Measurements from ENCODE around the gene NFAM1. TPM values are rescaled to one million over a fixed set of nuclear protein-coding genes. Genes with fewer than 3 reads are reported as not detected.

The NFAM1 gene
- total and polyA plus RNA-seq, 5 experiments from 2014 or later: 0.23 to 0.25 TPM; not detected in 3

DNA sequence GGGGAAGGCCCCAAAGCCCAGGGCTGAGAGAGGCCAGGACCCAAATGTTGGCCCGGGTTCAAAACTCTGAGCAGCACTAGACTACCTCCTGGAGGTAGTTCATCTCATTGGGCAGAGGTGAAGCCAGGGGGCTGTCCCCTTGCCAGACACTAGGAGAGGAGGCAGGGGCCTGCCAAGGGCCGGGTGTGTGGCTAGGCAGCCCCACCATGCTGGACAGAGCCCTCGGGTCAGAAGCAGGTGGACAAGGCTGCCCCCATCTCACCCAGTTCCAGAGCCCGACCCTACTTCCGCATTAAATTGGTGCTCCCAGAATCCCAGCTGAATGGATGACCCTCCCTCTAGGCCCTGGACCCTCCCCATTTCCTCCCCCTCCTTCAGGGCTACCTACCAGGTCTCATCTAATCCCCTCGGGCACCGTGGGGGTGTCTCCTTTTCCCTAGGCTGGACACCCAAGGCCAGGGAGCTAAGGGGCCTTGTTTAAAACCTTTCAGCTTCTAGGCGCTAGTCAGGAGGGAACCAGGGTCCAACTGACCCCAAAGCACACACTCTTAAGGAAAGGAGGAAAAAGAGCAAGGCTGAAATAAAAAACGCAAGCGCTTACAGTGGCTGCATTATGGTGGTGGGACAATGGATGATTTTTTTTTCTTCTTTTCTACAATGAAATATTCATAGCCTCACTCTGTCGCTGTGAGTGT is 89.6 kb downstream of the NFAM1 start:
- ATAC-seq (no peak), DNase-seq (no peak)
- peaks cover 15 to 37% (median 23%) of the 10 kb centered on the region in 4 donors for H3K4me1 Mint-ChIP-seq
- no peaks in the 10 kb centered on the region for H3K36me3 Mint-ChIP-seq
- peaks cover 0 to 5% (median 0%) of the 10 kb centered on the region in 5 donors for H3K27me3 Mint-ChIP-seq
- no peaks in the 10 kb centered on the region for H3K9me3 Mint-ChIP-seq
- peak overlapping the region; percentile 57 to 87 (median 74) for H3K4me3 Mint-ChIP-seq
- POLR2A ChIA-PET: interaction anchor here (1.2 kb wide), 1 partner anchor 45 kb away, joined by 5 read pairs; no protein-coding TSS in a partner anchor
- peak overlapping the region in 6 of 10 donors; percentile 40 to 79 (median 60) for H3K27ac Mint-ChIP-seq

DNA sequence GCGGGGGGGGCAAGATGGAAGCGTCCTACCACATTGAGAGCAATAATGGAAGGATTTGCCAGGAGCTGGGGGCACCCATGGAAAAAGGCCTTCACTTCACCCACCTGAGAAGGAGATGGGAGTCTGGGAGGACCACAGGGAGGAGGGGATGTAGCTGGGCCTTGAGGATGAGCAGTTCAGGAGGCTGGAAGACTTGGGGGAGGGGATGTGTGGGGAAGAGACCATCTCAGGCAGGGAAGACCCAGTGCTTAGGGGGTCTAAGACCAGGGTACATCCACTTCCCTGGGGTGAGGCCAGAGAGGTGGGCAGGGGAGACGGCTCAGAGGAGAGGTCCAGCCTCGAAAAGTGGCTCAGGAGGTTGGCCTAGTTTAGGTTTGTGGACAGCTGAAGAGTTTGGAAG is 90.4 kb downstream of the NFAM1 start:
- no peaks in the 10 kb centered on the region for H3K36me3 Mint-ChIP-seq
- DNase-seq (no peak), ATAC-seq (no peak)
- peak overlapping the region; percentile 34 to 87 (median 66) for H3K4me3 Mint-ChIP-seq
- H3K4me1 Mint-ChIP-seq: peaks cover 15 to 35% (median 23%) of the 10 kb centered on the region in 4 donors
- peak overlapping the region in 5 of 10 donors; percentile 28 to 72 (median 56) for H3K27ac Mint-ChIP-seq
- POLR2A ChIA-PET: interaction anchor here (1.1 kb wide), 1 partner anchor 17 kb away, joined by 3 read pairs; no protein-coding TSS in a partner anchor
- peaks cover 0 to 5% (median 0%) of the 10 kb centered on the region in 5 donors for H3K27me3 Mint-ChIP-seq
- H3K9me3 Mint-ChIP-seq: no peaks in the 10 kb centered on the region

DNA sequence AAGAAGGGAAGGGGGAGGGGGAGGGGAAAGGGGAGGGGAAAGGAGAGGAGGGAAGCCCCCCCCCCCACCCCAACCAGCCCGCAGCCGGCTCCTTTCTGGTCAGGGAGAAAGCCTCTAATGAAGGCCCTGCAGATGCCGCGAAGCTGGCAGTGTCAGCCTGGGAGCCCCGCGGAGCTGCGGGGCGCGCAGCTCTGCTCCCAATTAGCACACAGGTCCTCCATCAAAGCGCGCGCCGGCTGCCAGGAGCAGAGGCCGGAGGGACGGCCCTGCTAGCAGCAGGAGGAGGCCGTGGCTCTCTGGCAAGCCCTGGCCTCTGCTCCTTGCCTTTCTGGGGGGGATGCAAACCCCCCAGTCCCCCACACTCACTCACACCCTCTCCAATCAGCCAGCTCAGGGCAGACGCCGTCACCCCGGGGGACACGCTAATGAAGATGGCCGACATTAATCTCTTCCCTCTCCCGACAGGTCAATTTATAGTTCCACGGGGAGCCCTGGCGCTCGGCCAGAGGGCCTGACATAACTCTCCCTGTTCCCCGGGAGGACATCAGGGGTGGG is 91.3 kb downstream of the NFAM1 start:
- POLR2A ChIA-PET: interaction anchor here (1.1 kb wide), 1 partner anchor 16 kb away, joined by 3 read pairs; no protein-coding TSS in a partner anchor

DNA sequence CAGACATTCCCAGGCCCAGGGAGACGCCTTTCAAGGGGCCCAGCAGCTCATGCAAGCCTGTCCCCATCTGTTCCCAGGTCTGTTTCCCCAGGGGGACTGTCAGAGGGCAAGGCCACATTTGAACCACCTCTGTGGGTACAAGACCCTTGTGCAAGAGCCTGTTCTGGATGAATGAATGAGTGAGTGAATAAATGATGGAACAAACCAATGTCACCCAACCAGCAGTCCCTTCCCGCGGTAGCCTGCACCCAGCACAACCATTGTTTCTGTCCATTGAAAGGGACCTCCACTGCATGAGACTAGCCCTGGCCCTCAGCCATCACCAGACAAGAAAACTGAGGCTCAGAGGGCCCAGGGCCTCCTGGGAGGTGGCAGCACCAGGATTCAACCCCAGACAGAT is 92.1 kb downstream of the NFAM1 start:
- DNase-seq (no peak), ATAC-seq (no peak)
- no peaks in the 10 kb centered on the region for H3K36me3 Mint-ChIP-seq
- peaks cover 18 to 35% (median 29%) of the 10 kb centered on the region in 4 donors for H3K4me1 Mint-ChIP-seq
- POLR2A ChIA-PET: no interaction called here
- peaks cover 0 to 5% (median 0%) of the 10 kb centered on the region in 5 donors for H3K27me3 Mint-ChIP-seq
- H3K4me3 Mint-ChIP-seq: peak overlapping the region in 1 of 10 donors; percentile 14
- H3K27ac Mint-ChIP-seq: peak overlapping the region in 1 of 10 donors; percentile 66
- H3K9me3 Mint-ChIP-seq: no peaks in the 10 kb centered on the region

More for the DNA sequence above, 91.3 kb downstream of the NFAM1 start:
- Mint-ChIP-seq H3K27ac (peak overlapping the region in 1 of 10 donors; percentile 27), H3K36me3 (no peaks in the 10 kb centered on the region), H3K4me1 (peaks cover 15 to 35% (median 27%) of the 10 kb centered on the region in 4 donors), H3K4me3 (peak overlapping the region in 3 of 10 donors; percentile 11 to 43 (median 41)), H3K27me3 (peaks cover 0 to 5% (median 0%) of the 10 kb centered on the region in 5 donors), H3K9me3 (no peaks in the 10 kb centered on the region)
- ATAC-seq: no peak
- DNase-seq: no peak

DNA sequence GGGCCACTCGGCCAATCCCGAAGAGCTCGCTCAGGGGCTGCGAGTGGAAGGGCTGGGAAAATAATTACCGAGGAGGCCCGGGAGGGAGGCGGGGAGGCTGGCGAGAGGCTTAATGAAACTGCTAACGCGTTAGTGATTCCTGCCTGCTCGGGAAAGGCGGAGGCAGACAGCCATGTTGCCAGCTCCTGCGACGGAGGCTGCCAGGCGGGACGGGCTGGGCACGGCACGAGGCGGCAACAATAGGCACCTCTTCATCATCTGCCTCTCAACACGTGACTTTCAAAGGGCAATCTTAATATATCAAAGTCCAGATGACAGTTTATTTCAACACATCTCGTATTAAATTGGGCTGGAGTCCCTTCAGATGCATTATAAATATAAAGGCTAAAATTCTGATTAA is 93.7 kb downstream of the NFAM1 start:
- peaks cover 19 to 38% (median 33%) of the 10 kb centered on the region in 4 donors for H3K4me1 Mint-ChIP-seq
- ATAC-seq (no peak), DNase-seq (no peak)
- peak overlapping the region in 1 of 10 donors; percentile 63 for H3K27ac Mint-ChIP-seq
- H3K27me3 Mint-ChIP-seq: peaks cover 0 to 5% (median 0%) of the 10 kb centered on the region in 5 donors
- no peaks in the 10 kb centered on the region for H3K9me3 Mint-ChIP-seq
- POLR2A ChIA-PET: no interaction called here
- H3K36me3 Mint-ChIP-seq: no peaks in the 10 kb centered on the region
- no peak overlapping the region for H3K4me3 Mint-ChIP-seq

DNA sequence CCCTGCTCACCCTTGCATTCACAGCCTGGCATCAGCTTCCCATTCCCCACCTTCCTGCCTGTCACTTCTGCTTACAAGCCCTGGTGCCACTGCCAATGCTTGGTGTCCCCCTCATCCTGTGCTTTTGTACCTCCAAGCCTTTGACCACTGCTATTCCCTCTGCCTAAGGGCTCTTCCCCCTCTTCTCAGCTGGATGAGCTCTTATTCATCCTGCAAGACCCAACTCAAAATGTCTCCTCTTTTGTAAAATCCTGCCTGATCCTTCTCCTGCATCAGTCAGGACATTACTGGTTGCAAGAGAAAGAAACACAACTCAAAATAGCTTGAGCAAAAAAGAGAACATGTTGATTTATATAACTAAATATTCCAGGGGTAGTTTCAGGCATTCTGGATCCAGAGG is 94.8 kb downstream of the NFAM1 start:
- Mint-ChIP-seq H3K9me3 (no peaks in the 10 kb centered on the region), H3K36me3 (no peaks in the 10 kb centered on the region), H3K4me1 (peaks cover 19 to 42% (median 34%) of the 10 kb centered on the region in 4 donors), H3K4me3 (no peak overlapping the region), H3K27me3 (peaks cover 0 to 5% (median 0%) of the 10 kb centered on the region in 5 donors), H3K27ac (peak overlapping the region in 5 of 10 donors; percentile 6 to 86 (median 52))
- DNase-seq (no peak), ATAC-seq (no peak)
- POLR2A ChIA-PET: interaction anchor here (1.1 kb wide), 1 partner anchor 20 kb away, joined by 5 read pairs; no protein-coding TSS in a partner anchor

DNA sequence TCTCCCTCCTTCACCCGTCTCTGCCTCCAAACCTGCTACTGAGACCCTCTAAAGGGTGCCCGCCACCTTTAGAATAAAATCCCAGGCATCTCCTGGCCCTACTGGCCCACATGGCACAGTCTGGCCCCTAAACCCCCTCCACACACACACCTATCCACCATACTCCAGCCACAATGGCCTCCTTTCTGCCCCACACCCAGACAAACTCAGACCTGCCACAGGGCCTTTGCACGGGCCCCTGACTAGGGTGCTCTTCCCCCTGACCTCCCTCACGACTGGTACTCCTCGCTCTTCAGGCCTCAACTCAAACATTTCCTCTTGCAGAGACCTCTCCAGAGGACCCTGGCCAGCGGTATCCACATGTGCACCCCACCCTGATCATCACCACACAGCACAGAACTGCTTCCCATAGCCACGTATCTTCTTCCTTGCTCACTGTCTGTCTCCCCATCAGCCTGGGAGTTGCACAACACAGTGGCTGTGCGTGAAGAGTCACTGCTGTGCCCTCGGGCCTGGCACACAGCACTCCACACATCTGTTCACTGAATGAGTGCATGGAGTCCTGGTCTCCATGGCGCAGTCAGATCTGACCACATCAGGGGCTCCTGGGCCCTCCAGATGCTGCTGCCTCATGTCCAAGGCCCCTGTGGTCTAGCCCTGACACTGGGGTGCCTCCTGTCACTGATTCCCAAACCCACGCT is 95.5 kb downstream of the NFAM1 start:
- ATAC-seq: no peak
- Mint-ChIP-seq H3K27ac (peak overlapping the region in 4 of 10 donors; percentile 12 to 70 (median 58)), H3K36me3 (no peaks in the 10 kb centered on the region), H3K27me3 (peaks cover 0 to 1% (median 0%) of the 10 kb centered on the region in 5 donors), H3K4me1 (peaks cover 12 to 41% (median 33%) of the 10 kb centered on the region in 4 donors), H3K9me3 (no peaks in the 10 kb centered on the region), H3K4me3 (no peak overlapping the region)
- POLR2A ChIA-PET: no interaction called here
- no peak for DNase-seq

DNA sequence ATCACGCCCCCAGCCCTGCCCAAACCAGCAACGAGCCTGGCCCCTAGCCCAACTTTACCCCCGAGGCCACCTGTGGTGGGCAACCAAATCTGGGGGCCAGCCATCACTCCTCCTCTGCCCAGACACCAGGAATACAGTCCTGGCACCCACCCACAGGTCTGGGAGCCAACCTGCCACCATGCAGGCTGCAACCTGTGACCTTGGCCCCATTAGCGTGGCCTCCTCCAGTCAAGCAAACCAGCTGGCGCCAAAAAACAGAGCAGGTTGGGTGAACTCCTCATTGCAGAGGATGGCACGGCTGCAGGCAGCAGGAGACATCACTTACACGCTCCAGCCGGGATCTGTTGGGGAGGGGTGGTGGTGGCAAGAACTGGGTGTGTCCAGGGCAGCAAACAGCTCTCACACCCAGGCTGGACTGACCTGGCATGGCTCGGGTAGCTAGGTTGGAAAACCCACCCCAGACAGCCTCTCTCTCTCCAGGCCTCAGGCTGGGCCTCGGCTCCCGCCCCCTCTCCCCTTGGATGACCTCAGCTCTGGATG is 96.3 kb downstream of the NFAM1 start:
- ATAC-seq (no peak), DNase-seq (no peak)
- no peak overlapping the region for H3K4me3 Mint-ChIP-seq
- H3K27ac Mint-ChIP-seq: peak overlapping the region in 1 of 10 donors; percentile 57
- no peaks in the 10 kb centered on the region for H3K27me3 Mint-ChIP-seq
- POLR2A ChIA-PET: interaction anchor here (1.1 kb wide), 1 partner anchor 37 kb away, joined by 4 read pairs; no protein-coding TSS in a partner anchor
- no peaks in the 10 kb centered on the region for H3K36me3 Mint-ChIP-seq
- peaks cover 9 to 39% (median 34%) of the 10 kb centered on the region in 4 donors for H3K4me1 Mint-ChIP-seq
- H3K9me3 Mint-ChIP-seq: no peaks in the 10 kb centered on the region

DNA sequence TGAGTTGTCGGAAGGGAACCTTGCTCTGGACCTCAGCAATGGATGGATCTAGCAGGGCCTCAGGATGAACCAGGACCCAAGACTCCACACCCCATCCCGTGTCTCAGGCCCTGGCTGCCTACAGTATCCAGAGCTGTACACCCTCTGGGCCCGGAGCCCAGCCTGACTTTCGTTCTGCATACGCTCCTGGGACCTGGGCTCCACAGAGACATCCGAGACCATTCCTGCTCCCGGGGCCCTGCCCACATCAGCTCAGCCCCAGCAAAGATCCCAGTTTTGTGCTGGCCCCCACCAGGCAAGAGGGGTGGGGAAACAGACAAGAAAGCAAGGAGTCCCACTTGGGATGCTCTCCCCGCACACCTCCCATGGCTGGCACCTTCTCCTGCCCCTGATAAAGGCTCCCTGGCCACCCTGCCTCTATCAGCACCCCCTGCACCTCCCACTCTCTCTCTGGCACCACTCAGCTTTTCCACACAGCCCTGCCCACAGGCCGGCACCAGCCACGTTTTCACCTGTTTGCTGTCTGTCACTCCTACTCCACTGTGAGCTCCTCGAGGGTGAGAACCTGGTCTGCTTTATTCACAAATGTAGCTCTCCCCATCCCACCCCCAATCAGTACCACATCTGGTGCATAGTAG is 97.2 kb downstream of the NFAM1 start:
- no peak for ATAC-seq
- Mint-ChIP-seq H3K9me3 (no peaks in the 10 kb centered on the region), H3K27ac (peak overlapping the region in 4 of 10 donors; percentile 23 to 84 (median 56)), H3K36me3 (no peaks in the 10 kb centered on the region), H3K4me3 (no peak overlapping the region), H3K4me1 (peaks cover 9 to 38% (median 32%) of the 10 kb centered on the region in 4 donors), H3K27me3 (no peaks in the 10 kb centered on the region)
- DNase-seq: no peak
- POLR2A ChIA-PET: interaction anchor here (1.1 to 1.6 kb wide), 2 partner anchors 10 to 38 kb away, joined by 4 read pairs; no protein-coding TSS in a partner anchor

DNA sequence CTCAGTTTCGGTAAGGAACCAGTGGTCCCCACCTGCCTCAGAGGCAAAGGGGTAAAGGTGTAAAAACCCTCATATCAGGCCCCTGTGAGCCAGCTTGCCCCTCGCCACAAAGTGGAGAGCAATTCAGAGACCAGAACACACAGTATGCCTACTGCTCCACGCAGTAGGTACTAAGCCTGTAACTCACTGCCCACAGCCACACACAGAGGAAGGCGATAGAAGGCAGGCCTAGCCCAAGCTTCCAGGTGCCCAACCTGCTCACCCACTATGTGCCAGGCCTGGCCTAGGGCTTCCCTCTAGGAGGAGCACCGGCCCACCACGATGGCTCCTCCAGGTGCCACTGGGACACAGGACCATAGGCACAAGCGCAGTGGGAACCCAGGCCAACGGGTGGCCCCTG is 98.7 kb downstream of the NFAM1 start:
- no peaks in the 10 kb centered on the region for H3K36me3 Mint-ChIP-seq
- POLR2A ChIA-PET: interaction anchor here (1.6 kb wide), 1 partner anchor 11 kb away, joined by 4 read pairs; no protein-coding TSS in a partner anchor
- no peak for DNase-seq
- H3K4me1 Mint-ChIP-seq: peaks cover 10 to 46% (median 36%) of the 10 kb centered on the region in 4 donors
- peak overlapping the region in 1 of 10 donors; percentile 8 for H3K4me3 Mint-ChIP-seq
- H3K27me3 Mint-ChIP-seq: no peaks in the 10 kb centered on the region
- H3K9me3 Mint-ChIP-seq: no peaks in the 10 kb centered on the region
- H3K27ac Mint-ChIP-seq: peak overlapping the region in 6 of 10 donors; percentile 29 to 87 (median 65)
- no peak for ATAC-seq

DNA sequence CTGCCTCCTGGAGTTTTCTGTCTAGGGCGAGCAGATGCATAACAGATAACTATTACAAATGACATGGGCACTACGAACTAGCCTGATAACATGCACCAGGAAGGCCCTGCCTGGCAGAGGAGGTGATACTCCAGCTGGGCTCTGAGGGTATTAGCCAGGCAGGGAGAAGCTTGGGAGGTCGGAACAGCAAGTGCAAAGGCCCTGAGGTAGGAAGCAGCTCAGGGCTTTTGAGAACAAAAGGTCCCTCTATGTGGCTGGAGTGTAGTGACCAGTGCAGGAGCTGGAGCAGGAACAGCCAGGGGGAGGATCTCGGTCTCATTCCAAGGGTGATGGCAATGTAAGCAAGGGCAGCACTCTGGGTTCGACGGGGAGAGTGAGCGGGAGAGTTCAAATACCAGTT is 100.1 kb downstream of the NFAM1 start:
- no peak for ATAC-seq
- H3K9me3 Mint-ChIP-seq: no peaks in the 10 kb centered on the region
- no peak for DNase-seq
- H3K27ac Mint-ChIP-seq: peak overlapping the region in 5 of 10 donors; percentile 16 to 61 (median 40)
- H3K27me3 Mint-ChIP-seq: no peaks in the 10 kb centered on the region
- H3K36me3 Mint-ChIP-seq: no peaks in the 10 kb centered on the region
- no peak overlapping the region for H3K4me3 Mint-ChIP-seq
- H3K4me1 Mint-ChIP-seq: peaks cover 22 to 54% (median 46%) of the 10 kb centered on the region in 4 donors
- POLR2A ChIA-PET: interaction anchor here (0.5 to 1.2 kb wide), 2 partner anchors 14 to 176 kb away, joined by 5 read pairs; no protein-coding TSS in a partner anchor

Data from naive thymus-derived CD8-positive, alpha-beta T cell (primary cell).